HFF-Myc (cell line): ENCODE data around the gene ERGIC2.

ENCODE experiments used
- DNase-seq: peaks from one replicate; pipeline ENCODE4 v3.0.0-alpha.2; 2011; ENCODE audit warnings: low read depth; ENCODE audit errors: extremely low read depth
- H3K4me3 ChIP-seq: replicated peaks from 2 replicates; pipeline ENCODE4 v1.5.1; 2011; ENCODE audit warnings: low read depth, mild to moderate bottlenecking, control low read depth, low read length
- TF ChIP-seq, protein P1 (sequence below): IDR thresholded peaks from 2 replicates; pipeline ENCODE4 v1.5.1; 2012; ENCODE audit warnings: mild to moderate bottlenecking, low read depth, low read length, control low read depth; ENCODE audit errors: missing control alignments

ERGIC2 gene

GRCh38 chr12:29343022-29343799 is 37.8 kb downstream of the ERGIC2 start:
- TF ChIP-seq, protein P1, sequence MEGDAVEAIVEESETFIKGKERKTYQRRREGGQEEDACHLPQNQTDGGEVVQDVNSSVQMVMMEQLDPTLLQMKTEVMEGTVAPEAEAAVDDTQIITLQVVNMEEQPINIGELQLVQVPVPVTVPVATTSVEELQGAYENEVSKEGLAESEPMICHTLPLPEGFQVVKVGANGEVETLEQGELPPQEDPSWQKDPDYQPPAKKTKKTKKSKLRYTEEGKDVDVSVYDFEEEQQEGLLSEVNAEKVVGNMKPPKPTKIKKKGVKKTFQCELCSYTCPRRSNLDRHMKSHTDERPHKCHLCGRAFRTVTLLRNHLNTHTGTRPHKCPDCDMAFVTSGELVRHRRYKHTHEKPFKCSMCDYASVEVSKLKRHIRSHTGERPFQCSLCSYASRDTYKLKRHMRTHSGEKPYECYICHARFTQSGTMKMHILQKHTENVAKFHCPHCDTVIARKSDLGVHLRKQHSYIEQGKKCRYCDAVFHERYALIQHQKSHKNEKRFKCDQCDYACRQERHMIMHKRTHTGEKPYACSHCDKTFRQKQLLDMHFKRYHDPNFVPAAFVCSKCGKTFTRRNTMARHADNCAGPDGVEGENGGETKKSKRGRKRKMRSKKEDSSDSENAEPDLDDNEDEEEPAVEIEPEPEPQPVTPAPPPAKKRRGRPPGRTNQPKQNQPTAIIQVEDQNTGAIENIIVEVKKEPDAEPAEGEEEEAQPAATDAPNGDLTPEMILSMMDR, result no peak
- H3K4me3 ChIP-seq, result no peak overlapping the region
- no peak for DNase-seq

GRCh38 chr12:29337325-29337724 is 43.6 kb downstream of the ERGIC2 start:
- no peak overlapping the region for H3K4me3 ChIP-seq
- no peak for DNase-seq
- TF ChIP-seq, protein P1, result no peak

GRCh38 chr12:29334937-29335336 is 46.0 kb downstream of the ERGIC2 start:
- TF ChIP-seq, protein P1, result no peak
- no peak overlapping the region for H3K4me3 ChIP-seq
- no peak for DNase-seq

GRCh38 chr12:29333178-29333577 is 47.8 kb downstream of the ERGIC2 start:
- TF ChIP-seq, protein P1, result no peak
- no peak overlapping the region for H3K4me3 ChIP-seq
- DNase-seq, result no peak

DNA sequence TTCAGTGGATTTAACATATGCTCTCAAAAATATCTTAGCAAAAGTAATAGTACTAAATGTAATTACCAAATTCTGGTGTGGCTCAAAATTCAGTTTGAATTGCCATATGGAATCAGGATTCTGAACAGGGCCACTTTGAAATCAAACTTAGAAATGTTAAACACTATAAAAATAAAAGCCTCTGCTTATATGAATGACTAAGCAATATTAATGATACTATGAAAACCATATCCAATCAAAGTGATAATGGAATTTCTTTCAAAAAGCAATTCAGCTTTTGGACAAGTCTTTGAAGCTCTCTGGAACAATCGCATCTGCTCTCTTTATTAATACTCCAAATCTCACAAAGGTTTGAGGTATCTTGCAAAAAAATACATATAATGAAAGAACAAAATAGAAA is 51.6 kb downstream of the ERGIC2 start:
- TF ChIP-seq, protein P1, result no peak
- H3K4me3 ChIP-seq, result no peak overlapping the region
- DNase-seq, result no peak

DNA sequence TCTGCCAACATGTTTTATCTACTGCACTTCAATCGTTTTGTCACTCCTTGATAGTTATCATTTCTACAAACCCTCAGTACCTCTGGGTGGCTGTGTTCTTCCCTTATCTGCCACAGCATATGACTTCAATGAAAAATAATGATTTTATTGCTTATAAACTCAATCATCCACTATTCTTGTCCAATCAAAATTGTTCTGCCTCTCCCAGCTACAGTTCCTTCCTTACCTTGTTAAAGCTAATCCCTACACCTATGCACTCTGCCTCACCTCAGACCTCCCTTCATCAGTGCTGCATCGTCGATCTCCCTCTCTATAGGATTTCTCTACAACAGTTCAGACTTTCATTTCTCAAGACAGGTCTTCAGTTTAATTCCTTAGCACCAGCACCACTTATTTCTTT is 58.8 kb downstream of the ERGIC2 start:
- H3K4me3 ChIP-seq, result no peak overlapping the region
- TF ChIP-seq, protein P1, result no peak
- no peak for DNase-seq
